Measurements from ENCODE around the gene UBL4B.
"Not testable (repeated sequence)": the region's sequence is repeated elsewhere in the genome, so short reads cannot be mapped to it uniquely, and the experiment has no call there.

UBL4B gene

GRCh38 chr1:110112143-110112542, at the start of gene UBL4B:
Gene UBL4B, plus strand, starts transcription at chr1:110112443. Its CDS starts 92 bp downstream, at chr1:110112535.
- DNase-seq = no peak

GRCh38 chr1:110062612-110063011, 49.6 kb upstream of the UBL4B start:
- DNase-seq = no peak

DNA sequence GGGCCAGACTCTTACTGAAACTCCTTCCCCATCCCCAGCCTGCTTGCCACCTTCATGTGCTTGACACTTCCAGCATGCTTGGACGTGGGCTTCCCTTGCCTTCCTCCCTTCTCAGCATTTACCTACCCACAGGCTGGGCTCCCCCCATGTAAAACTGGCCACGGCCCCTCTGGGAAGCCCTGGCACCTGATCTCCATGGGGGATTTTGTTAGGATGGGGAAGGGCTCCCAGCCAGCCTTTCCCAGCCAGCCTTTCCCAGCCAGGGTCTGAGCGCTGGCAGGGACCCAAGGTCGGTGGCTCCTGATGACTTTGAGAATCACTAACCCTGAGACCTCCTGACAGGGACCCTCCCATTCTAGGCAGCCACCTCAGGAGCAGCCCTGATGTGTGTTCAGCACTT, 48.5 kb upstream of the UBL4B start:
- no peak for DNase-seq

- no peak for DNase-seq
Observed at GRCh38 chr1:110064576-110065337, 47.5 kb upstream of the UBL4B start.

DNA sequence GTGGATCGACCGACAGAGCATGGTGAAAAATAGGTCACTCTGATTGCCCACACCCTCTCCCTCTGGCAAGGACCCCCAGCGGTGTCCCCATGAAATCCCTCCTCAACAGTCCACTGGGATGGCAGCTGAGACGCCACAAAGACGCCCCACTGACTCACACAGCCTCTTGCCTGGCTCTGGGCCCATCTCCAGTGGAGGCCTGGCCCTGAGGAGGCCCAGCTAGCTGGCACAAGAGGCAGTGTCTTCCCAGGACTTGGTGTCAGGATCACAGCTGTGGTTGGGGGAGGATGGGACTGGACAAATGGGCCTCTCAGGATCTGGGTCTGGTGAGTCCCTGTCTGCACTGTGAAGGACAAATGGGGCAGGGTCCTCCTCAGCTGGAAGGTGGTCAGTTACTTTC, 46.4 kb upstream of the UBL4B start:
- DNase-seq = no peak

- no peak for DNase-seq
Observed at GRCh38 chr1:110067479-110067892, 44.8 kb upstream of the UBL4B start.

DNA sequence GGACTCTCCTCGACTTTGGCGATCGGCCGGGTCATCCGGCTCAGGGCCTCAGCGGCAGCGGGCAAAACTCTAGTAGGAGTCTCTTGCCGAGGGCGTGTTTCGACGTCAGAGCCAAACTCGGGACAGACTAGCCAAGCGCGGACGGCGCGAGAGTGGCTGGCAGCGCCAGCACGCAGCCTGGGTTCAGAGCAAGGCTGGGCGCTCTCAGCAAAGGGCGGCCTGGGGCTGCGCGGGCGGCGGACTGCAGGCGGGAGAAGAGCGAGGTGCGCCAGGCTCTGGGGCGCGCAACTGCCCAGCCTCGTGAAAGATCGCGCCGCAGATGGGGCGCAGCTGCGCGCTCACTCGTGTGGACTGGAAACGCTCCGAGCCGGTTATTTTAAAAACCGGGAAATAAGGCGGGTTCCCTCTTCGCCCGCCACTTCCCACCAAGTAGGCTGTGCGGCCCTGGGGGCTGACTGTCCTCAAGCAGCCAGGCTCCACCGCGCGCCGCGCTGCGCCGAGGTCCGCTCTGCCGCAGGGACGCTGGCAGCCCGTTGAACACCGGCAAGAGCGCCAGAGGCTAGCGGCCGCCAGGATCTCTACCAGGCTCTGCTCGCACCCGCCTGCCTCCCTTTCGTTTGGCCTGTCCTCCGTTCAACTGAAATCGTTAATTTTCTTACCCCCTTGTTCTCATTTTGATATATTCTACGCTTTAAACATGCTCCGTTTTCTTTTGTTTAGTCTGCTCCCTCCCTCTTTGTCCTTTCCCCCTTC, 44.2 kb upstream of the UBL4B start:
- DNase-seq = no peak

DNA sequence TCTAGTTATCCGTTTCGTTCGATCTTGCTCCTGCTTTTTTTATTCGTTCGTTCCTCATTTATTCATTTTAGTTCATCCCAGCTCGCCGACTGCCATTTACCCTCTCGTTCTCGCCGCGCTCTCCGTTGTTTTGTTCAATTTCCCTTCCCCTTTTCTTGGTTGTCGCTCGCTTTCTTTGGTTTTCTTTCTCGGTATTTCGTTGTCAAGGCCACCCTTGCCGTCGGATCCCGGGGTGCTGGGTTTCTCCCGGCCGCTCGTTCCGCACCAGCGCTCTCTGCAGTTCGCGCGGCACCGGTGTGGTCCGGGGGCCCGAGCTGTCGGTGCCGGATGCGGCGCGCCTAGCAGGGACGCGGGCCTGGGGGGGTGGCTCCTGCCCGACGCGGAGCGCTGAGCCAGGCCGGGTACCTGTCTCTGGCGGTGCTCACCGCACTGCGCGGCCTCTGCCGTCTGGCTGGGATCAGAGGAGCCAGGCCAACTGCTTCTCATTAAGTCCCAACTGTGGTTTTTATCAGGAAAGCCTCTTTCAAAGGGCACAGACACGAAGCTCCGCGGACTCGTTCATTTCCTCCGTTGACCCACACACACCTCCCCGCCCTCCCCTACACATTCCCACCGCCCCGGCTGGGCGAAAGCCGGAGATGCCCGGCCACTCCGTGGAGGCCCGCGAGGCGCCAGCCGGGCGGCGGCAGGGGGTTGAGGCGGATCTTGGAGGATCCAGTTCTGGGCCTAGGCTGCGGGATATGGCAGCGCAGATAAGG, 43.4 kb upstream of the UBL4B start:
- DNase-seq = no peak

- DNase-seq = no peak
Observed at GRCh38 chr1:110069404-110070281, 42.6 kb upstream of the UBL4B start.

DNA sequence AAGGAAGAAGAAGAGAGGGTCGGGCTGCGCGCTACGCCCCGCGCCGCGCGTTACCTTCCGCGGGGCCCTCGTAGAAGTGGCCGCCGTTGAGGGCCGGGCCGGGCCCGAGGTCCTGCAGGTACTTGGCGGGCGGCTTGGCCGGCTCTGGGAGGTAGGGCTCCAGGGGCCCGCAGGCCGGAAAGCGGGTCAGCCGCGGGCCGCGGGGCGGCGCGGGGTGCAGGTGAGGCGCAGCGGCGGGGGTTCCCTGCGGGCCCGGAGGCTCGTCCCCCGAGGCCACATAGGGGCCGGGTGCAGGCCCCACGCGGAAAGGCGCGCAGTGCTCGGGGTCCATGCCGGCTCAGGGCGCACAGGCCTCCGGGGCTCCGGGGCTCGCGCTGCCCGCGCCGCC, 42.0 kb upstream of the UBL4B start:
- no peak for DNase-seq

- no peak for DNase-seq
Observed at GRCh38 chr1:110070671-110071242, 41.5 kb upstream of the UBL4B start, which contains the start of gene ALX3. Gene ALX3, minus strand, starts transcription at chr1:110070672. Its CDS starts 60 bp downstream, at chr1:110070612.

- no peak for DNase-seq
Observed at GRCh38 chr1:110074166-110074565, 38.1 kb upstream of the UBL4B start.

- no peak for DNase-seq
Observed at GRCh38 chr1:110076789-110077500, 35.3 kb upstream of the UBL4B start.

DNA sequence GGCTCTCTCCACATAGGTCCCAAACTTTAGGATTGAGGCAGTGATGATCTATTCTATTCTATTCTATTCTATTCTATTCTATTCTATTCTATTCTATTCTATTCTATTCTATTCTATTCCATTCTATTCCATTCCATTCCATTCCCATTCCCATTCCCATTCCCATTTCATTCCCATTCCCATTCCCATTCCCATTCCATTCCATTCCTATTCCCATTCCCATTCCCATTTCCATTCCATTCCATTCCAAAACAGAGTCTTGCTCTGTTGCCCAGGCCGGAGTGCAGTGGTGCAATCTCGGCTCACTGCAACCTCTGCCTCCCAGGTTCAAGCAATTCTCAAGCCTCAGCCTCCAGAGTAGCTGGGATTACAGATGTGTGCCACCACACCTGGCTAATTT, 32.2 kb upstream of the UBL4B start:
- not testable (repeated sequence) for DNase-seq

GRCh38 chr1:110081061-110081460, 31.2 kb upstream of the UBL4B start:
- no peak for DNase-seq

- DNase-seq = no peak
Observed at GRCh38 chr1:110082477-110082876, 29.8 kb upstream of the UBL4B start.

DNA sequence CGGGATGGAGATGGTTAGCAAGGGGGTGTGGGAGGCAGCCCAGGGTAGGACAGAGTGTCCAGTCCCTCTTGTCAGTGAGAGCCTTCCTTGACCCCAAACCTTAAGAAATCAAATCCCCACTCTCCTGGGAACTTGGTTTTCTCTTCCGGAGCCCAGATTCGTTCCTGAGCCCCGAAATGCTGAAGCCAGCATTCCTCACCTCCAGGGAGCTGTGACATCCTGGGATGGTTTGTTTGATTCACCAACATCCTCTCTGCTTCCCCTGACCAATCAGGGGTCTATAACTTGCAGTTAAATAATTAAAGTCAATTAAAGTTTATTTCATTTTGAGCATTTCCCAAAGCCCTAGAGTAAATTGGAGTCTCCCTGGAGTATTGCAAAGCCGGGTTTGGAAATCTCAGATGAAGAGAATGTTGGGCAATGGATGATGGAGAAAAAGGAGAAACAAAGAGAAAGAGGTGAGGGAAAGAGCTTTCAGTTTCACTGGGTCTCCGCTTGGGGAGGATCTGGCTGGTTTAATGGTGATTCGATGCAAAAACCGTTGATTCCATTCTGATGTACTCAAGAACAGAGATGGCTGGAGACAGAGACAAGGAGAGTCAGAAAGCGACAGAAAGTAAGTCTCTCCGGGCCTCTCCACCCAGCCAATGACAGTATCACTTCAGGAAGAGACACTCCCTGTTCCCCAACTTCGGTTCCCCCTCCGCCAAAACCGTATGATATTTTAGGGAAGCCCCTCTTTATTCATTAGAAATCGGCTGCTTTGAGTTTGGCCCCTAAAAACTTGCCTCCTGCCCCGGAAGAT, 29.0 kb upstream of the UBL4B start:
- DNase-seq = no peak

- DNase-seq = no peak
Observed at GRCh38 chr1:110083866-110084226, 28.4 kb upstream of the UBL4B start.

DNA sequence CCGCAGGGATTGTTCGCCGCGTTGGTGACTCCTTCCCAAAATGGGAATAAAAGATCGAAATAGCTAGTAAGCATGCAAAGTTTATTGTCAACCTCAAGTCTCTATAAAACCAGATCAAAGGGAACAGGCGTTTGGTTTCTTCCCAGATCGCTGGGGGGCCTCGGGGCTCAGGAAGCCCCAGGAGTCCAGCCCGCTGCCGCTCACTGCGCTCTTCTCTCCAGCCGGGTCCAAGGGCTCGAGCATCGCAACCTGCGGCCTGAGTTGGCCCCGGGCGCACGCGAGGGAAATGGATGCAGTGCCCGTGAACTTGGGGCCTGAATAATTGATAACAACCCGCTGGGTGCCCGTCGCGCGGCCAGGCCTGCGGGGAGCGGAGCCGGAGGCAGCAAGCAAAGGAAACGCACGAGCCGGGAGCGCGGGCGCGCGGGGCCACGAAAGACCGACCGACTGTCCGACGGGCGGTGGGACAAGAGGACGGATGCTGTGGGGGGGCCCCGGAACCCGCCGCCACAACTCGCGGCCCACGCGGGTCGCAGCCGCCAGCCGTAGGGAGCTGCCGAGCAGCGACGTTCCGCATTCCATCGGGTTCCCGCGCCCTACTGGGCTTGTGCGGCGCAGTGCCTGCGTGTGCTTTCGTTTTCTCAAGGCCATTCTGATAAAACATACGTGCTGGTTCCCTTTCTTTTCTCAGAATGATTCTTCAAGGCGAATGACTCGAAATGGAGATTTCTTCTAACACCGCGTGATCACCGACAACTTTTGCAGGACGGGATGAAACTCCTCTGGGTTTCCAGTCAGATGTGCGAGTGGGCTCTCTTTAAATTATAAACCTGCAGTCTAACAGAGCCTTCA, 27.8 kb upstream of the UBL4B start:
- DNase-seq = no peak

GRCh38 chr1:110085671-110086070, 26.6 kb upstream of the UBL4B start:
- no peak for DNase-seq
